GM12864 (cell line): ENCODE data around the gene WASF3.

ENCODE experiments used
- DNase-seq: peaks from one replicate; pipeline ENCODE4 v3.0.0-alpha.2; 2011; ENCODE audit warnings: low read depth
- H3K4me3 ChIP-seq: 2 replicates; pipeline ENCODE4 v1.5.1; 2011; ENCODE audit warnings: mild to moderate bottlenecking, low read depth, low read length, control low read depth
- TF ChIP-seq, protein P1 (sequence below): IDR thresholded peaks from 2 replicates; pipeline ENCODE4 v1.5.1; 2011; ENCODE audit warnings: low read depth, mild to moderate bottlenecking, moderate library complexity, low read length, control low read depth, inconsistent platforms; ENCODE audit errors: missing control alignments

Gene WASF3

GRCh38 chr13:26534036-26534726 lies 23.3 kb upstream of the WASF3 start:
- TF ChIP-seq, protein P1, sequence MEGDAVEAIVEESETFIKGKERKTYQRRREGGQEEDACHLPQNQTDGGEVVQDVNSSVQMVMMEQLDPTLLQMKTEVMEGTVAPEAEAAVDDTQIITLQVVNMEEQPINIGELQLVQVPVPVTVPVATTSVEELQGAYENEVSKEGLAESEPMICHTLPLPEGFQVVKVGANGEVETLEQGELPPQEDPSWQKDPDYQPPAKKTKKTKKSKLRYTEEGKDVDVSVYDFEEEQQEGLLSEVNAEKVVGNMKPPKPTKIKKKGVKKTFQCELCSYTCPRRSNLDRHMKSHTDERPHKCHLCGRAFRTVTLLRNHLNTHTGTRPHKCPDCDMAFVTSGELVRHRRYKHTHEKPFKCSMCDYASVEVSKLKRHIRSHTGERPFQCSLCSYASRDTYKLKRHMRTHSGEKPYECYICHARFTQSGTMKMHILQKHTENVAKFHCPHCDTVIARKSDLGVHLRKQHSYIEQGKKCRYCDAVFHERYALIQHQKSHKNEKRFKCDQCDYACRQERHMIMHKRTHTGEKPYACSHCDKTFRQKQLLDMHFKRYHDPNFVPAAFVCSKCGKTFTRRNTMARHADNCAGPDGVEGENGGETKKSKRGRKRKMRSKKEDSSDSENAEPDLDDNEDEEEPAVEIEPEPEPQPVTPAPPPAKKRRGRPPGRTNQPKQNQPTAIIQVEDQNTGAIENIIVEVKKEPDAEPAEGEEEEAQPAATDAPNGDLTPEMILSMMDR = no peak
- H3K4me3 ChIP-seq = no peak overlapping the region
- no peak for DNase-seq

- TF ChIP-seq, protein P1 = no peak
- no peak overlapping the region for H3K4me3 ChIP-seq
- no peak for DNase-seq
Measured at GRCh38 chr13:26538363-26539317, 18.8 kb upstream of the WASF3 start.

GRCh38 chr13:26539738-26540292 lies 17.7 kb upstream of the WASF3 start:
- H3K4me3 ChIP-seq = no peak overlapping the region
- TF ChIP-seq, protein P1 = no peak
- no peak for DNase-seq

GRCh38 chr13:26540334-26540733 lies 17.1 kb upstream of the WASF3 start:
- DNase-seq = no peak
- TF ChIP-seq, protein P1 = no peak
- no peak overlapping the region for H3K4me3 ChIP-seq

GRCh38 chr13:26541041-26541440 lies 16.4 kb upstream of the WASF3 start:
- no peak overlapping the region for H3K4me3 ChIP-seq
- no peak for DNase-seq
- TF ChIP-seq, protein P1 = no peak

DNA sequence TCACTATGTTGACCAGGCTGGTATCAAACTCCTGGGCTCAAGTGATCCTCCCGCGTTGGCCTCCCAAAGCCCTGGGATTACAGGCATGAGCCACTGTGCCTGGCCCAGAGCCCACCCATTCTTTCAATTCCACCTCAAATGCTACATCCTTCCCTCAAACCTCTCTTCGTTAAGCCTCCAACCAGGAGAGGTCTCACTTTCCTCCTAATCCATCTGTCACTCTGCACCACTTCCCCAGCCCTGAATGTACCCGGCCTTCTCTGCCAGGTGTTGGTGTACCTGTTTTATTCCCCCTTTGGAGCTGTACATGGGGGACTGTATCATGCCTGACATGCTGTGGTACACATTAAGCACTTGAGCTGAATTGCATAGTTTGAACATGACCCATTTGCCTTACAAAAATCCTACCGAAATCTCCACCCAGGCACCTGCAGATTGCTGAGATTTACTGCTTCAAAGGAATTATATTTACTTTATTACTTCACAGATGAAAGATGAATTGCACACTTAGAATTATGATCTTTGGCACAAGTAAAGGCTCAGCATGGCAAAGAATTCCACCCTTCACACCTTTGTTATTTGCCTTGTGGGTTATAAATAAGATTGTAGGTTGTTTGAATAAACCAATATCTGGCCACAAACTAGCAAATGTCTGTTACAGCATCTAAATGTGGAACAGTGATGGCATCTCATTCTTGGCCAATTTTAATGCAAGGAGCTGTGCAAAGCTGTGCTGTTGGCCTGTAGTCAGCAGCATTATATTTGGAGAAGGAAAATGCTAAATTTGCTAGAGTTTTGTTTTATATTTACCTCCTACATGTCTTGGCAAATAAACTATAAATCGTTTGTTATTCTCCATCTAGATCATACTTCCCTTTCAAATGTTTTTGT lies 15.6 kb upstream of the WASF3 start:
- TF ChIP-seq, protein P1 = no peak
- H3K4me3 ChIP-seq = no peak overlapping the region
- no peak for DNase-seq
